ENCODE data around the gene C14orf119.

DNA sequence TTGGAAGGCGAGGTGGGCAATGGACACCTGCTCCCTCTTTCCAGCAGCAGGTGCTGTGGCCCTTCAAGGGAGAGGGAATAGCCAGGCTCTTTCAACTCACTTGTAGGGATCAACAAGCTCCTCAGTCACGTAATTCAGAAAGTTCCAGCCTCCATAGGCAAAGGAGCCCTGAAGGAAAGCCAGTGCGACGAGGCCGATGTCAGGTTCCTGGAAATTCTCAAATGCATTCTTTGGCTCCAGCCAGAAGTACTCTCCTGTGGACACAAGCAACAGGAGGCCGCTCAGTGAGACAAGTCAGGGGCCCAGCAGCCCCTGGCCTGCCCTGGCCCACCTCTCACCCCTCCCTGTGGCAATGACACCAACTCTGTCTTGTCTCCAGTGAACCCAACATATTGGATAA is 45.1 kb downstream of the C14orf119 start:
- TF ChIP-seq, protein P1, sequence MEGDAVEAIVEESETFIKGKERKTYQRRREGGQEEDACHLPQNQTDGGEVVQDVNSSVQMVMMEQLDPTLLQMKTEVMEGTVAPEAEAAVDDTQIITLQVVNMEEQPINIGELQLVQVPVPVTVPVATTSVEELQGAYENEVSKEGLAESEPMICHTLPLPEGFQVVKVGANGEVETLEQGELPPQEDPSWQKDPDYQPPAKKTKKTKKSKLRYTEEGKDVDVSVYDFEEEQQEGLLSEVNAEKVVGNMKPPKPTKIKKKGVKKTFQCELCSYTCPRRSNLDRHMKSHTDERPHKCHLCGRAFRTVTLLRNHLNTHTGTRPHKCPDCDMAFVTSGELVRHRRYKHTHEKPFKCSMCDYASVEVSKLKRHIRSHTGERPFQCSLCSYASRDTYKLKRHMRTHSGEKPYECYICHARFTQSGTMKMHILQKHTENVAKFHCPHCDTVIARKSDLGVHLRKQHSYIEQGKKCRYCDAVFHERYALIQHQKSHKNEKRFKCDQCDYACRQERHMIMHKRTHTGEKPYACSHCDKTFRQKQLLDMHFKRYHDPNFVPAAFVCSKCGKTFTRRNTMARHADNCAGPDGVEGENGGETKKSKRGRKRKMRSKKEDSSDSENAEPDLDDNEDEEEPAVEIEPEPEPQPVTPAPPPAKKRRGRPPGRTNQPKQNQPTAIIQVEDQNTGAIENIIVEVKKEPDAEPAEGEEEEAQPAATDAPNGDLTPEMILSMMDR (IDR thresholded peaks at IDR 0.05; ENCODE audit: insufficient read depth, low read length): no peak
- no peak for TF ChIP-seq SPI1 (IDR thresholded peaks at IDR 0.05; ENCODE audit: borderline replicate concordance, low read depth)
- TF ChIP-seq, protein P2, sequence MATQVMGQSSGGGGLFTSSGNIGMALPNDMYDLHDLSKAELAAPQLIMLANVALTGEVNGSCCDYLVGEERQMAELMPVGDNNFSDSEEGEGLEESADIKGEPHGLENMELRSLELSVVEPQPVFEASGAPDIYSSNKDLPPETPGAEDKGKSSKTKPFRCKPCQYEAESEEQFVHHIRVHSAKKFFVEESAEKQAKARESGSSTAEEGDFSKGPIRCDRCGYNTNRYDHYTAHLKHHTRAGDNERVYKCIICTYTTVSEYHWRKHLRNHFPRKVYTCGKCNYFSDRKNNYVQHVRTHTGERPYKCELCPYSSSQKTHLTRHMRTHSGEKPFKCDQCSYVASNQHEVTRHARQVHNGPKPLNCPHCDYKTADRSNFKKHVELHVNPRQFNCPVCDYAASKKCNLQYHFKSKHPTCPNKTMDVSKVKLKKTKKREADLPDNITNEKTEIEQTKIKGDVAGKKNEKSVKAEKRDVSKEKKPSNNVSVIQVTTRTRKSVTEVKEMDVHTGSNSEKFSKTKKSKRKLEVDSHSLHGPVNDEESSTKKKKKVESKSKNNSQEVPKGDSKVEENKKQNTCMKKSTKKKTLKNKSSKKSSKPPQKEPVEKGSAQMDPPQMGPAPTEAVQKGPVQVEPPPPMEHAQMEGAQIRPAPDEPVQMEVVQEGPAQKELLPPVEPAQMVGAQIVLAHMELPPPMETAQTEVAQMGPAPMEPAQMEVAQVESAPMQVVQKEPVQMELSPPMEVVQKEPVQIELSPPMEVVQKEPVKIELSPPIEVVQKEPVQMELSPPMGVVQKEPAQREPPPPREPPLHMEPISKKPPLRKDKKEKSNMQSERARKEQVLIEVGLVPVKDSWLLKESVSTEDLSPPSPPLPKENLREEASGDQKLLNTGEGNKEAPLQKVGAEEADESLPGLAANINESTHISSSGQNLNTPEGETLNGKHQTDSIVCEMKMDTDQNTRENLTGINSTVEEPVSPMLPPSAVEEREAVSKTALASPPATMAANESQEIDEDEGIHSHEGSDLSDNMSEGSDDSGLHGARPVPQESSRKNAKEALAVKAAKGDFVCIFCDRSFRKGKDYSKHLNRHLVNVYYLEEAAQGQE (IDR thresholded peaks at IDR 0.05; ENCODE audit: insufficient replicate concordance, low read depth): no peak
- TF ChIP-seq POLR2AphosphoS5 (IDR thresholded peaks at IDR 0.05; ENCODE audit: low read depth): no peak
